K562 (cell line): ENCODE data around the gene SESN2. TPM values are rescaled to one million over a fixed set of nuclear protein-coding genes. Genes with fewer than 3 reads are reported as not detected.

Experiments
- AFF4 ChIP-seq: sonication (generic); formaldehyde crosslinking; IDR thresholded peaks from 2 replicates; pipeline ENCODE4 v1.8.0; 2023; ENCODE audit warnings: mild to moderate bottlenecking, missing genetic modification reagents
- E2F5 ChIP-seq: sonication (generic); formaldehyde crosslinking; IDR thresholded peaks from 2 replicates; pipeline ENCODE4 v1.8.0; 2022; ENCODE audit warnings: mild to moderate bottlenecking, missing genetic modification reagents
- EP400 ChIP-seq: fragments of 450-650 bp; IDR thresholded peaks from 2 replicates; pipeline ENCODE4 v1.6.1; 2017; ENCODE audit warnings: antibody characterized with exemption, mild to moderate bottlenecking, moderate library complexity
- PCBP1 ChIP-seq: fragments of 200-400 bp; formaldehyde crosslinking; IDR thresholded peaks from 2 replicates; pipeline ENCODE4 v1.6.1; 2018; ENCODE audit warnings: mild to moderate bottlenecking, low read depth, low read length; ENCODE audit not compliant: poor library complexity, severe bottlenecking
- POLR2G ChIP-seq: fragments of 200-400 bp; formaldehyde crosslinking; IDR thresholded peaks from 2 replicates; pipeline ENCODE4 v1.6.1; 2017; ENCODE audit warnings: low read depth, mild to moderate bottlenecking, antibody characterized with exemption, low read length, moderate library complexity
- RBBP5 ChIP-seq: fragments of 200-600 bp; sonication (generic); IDR thresholded peaks from 2 replicates; pipeline ENCODE4 v1.6.1; 2012; ENCODE audit warnings: borderline replicate concordance, mild to moderate bottlenecking, low read length, control low read depth, inconsistent platforms; ENCODE audit not compliant: insufficient read depth, poor library complexity, severe bottlenecking
- RBM14 ChIP-seq: fragments of 200-400 bp; formaldehyde crosslinking; IDR thresholded peaks from 2 replicates; pipeline ENCODE4 v1.6.1; 2018; ENCODE audit warnings: low read depth, mild to moderate bottlenecking, low read length, moderate library complexity, borderline replicate concordance; ENCODE audit not compliant: insufficient read depth
- RCOR1 ChIP-seq, 2 experiments: IDR thresholded peaks; 2 replicates each; pipeline ENCODE4 v1.6.1; 2012; ENCODE audit warnings: low read depth in 2 of 2, low read length in 2 of 2, borderline replicate concordance in 1 of 2, improper control_type of control experiment in 1 of 2
- RERE ChIP-seq: sonication (generic); formaldehyde crosslinking; IDR thresholded peaks from 2 replicates; pipeline ENCODE4 v1.8.0; 2023; ENCODE audit warnings: missing genetic modification reagents, mild to moderate bottlenecking, borderline replicate concordance
- THAP12 ChIP-seq: fragments of 250-450 bp; sonication (Bioruptor Pico); IDR thresholded peaks from 2 replicates; pipeline ENCODE4 v1.9.0; 2021; ENCODE audit warnings: mild to moderate bottlenecking, inconsistent platforms
- ZNF224 ChIP-seq: sonication (generic); formaldehyde crosslinking; IDR thresholded peaks from 2 replicates; pipeline ENCODE4 v1.8.0; 2022; ENCODE audit warnings: mild to moderate bottlenecking, missing genetic modification reagents
- polyA plus RNA-seq, 8 experiments: library from polyadenylated mRNA; depleted of rRNA in 4 of 8; stranded (reverse) in 5 of 8; unstranded in 3 of 8; fragments of >200 nt; fragmentation: Nextera tagmentation in 2 of 8; fragmentation: Illumina TruSeq in 1 of 8; extraction: Ambion mirVana in 2 of 8; extraction: Trizol in 1 of 8; gene quantifications; 2 replicates each; pipeline versions ENCODE4 v1.2.1 to v1.2.3, GENCODE V29; 2011 to 2014; ENCODE audit warnings: inconsistent platforms in 1 of 8, missing spikeins in 1 of 8
- total RNA-seq, 7 experiments: library from RNA; depleted of rRNA in 6 of 7; stranded (reverse); fragments of >200 nt in 6 of 7; fragmentation: Illumina TruSeq in 2 of 7; extraction: Trizol in 2 of 7; gene quantifications; 2 replicates each; pipeline versions ENCODE4 v1.2.1 to v1.2.3, GENCODE V29; 2011 to 2021; ENCODE audit warnings: low replicate concordance in 1 of 7

The SESN2 gene
- total and polyA plus RNA-seq, 9 of the 15 experiments (the other 6 are each of a cell fraction or from before 2014, with no cell fraction given): 3.7 to 71.3 (median 16.8) TPM

- TF ChIP-seq AFF4 (CRISPR knock-in tag): peak; percentile 94; the same call in 1 of the 2 replicates
- peak; percentile 84 for TF ChIP-seq POLR2G
- TF ChIP-seq EP400: no peak; the same call in 1 of the 2 replicates
- peak; percentile 99 for TF ChIP-seq PCBP1
- TF ChIP-seq ZNF224 (CRISPR knock-in tag): 0 out of 2 replicates have a peak, but pooled peaks have one; percentile 8
- TF ChIP-seq E2F5 (CRISPR knock-in tag): 0 out of 2 replicates have a peak, but pooled peaks have one; percentile 2
- TF ChIP-seq RBM14: peak; percentile 97; the same call in 1 of the 2 replicates
- TF ChIP-seq RCOR1 (IDR thresholded peaks at IDR 0.05; ENCODE audit: borderline replicate concordance in 1 of 2, low read depth in 2 of 2, low read length in 2 of 2): no peak
- 0 out of 2 replicates have a peak, but pooled peaks have one; percentile 53 for TF ChIP-seq THAP12 (CRISPR knock-in tag)
- TF ChIP-seq RERE (CRISPR knock-in tag): 0 out of 2 replicates have a peak, but pooled peaks have one; percentile 5
- peak; percentile 92 for TF ChIP-seq RBBP5
Observed at GRCh38 chr1:28259934-28260802, 850 bp downstream of the SESN2 start (continued).
